Fibroblast of the aortic adventitia (primary cell): ENCODE measurements around the gene ATP6V0B. TPM values are rescaled to one million over a fixed set of nuclear protein-coding genes. Genes with fewer than 3 reads are reported as not detected.

ENCODE experiments used
- DNase-seq: peaks from one replicate; pipeline ENCODE4 v3.0.0-alpha.2; 2010; ENCODE audit warnings: low read depth
- H3K4me3 ChIP-seq: 2 replicates; pipeline ENCODE4 v1.5.1; 2011; ENCODE audit warnings: low read depth, mild to moderate bottlenecking, control low read depth, low read length, moderate library complexity
- CTCF ChIP-seq: IDR thresholded peaks from 2 replicates; pipeline ENCODE4 v1.5.1; 2011; ENCODE audit warnings: mild to moderate bottlenecking, low read length, control low read depth, inconsistent platforms; ENCODE audit not compliant: insufficient read depth
- total RNA-seq: library from RNA; depleted of rRNA; stranded (reverse); fragments of >200 nt; gene quantifications from 2 replicates; pipeline ENCODE4 v1.2.3, GENCODE V29; 2012; ENCODE audit warnings: low replicate concordance

Gene ATP6V0B
- total RNA-seq, 1 donor, result 53.1 TPM

GRCh38 chr1:43946236-43947060 is 28.3 kb upstream of the ATP6V0B start, which contains the start of gene IPO13:
Gene IPO13, plus strand, starts transcription at chr1:43946950. Its CDS starts 651 bp downstream, at chr1:43947601.
- peak within 1 kb of the TSS; percentile 96 for H3K4me3 ChIP-seq
- peak; percentile 93 for DNase-seq
- TF ChIP-seq CTCF, result peak; percentile 52

DNA sequence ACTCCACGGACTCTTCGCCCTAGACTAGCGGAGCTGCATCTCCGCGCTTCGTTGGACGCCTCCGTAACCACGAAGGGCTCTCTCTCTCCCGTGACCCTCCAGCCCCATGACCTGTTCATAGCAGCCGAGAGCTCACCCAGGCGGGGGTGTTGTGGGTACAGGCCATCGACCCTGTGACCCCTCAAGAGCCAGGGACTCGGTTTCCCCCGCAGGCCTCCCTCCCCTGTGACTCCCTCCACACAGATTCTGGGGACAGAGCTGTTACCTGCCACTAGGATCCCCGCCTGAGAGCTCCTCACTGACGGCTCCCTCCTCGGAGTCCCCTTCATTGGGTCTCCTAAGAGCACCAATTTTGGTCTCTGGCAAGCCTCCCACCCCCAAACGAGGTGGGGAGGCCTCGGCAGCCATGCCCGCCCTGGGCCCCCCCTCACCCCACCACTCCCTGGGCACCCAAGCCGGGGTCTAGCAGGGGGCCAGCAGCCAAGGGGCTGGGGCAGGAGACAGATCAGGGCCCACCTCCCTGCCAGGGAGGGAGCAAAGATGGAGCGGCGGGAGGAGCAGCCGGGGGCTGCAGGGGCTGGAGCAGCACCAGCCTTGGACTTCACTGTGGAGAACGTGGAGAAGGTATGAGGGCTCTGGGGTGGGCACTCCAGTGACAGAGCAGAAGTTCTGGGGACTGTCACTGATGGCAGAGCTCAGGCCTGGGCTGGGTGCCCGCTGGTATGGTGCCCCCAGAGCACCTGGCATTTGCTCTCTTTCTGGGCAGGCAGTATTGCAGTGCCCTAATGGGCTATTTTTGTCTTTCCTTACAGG is 27.5 kb upstream of the ATP6V0B start:
- H3K4me3 ChIP-seq, result peak overlapping the region; percentile 96
- DNase-seq, result no peak
- no peak for TF ChIP-seq CTCF

DNA sequence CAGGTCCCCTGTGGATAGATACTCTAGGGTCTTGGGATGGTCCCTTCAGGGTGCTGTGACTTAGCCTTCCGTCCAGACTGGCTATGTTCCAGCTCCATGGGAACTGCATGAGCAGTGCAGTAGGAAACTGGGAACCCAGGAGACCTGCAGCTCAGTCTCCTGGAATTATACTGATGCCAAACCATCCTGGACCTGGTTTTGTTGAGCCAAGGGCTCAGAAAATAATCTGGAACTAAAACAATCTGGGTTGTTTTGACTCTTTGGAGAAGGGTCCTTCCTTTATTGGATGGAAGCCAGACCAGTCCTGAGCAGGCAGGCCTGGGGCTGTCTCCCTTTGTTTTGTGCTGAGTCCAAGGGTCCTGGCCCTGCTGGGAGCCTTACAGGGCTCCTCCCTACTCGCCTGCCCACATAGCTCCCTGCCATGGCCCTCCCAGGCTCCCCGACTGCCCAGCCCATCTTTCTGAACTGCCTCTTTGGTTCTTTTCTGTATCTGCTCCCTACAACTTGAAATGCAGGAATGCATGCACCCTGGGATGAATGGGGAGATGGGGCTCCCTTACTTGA is 26.8 kb upstream of the ATP6V0B start:
- DNase-seq, result peak; percentile 17
- peak overlapping the region; percentile 96 for H3K4me3 ChIP-seq
- no peak for TF ChIP-seq CTCF

- TF ChIP-seq CTCF, result no peak
- no peak overlapping the region for H3K4me3 ChIP-seq
- no peak for DNase-seq
These were observed 25.1 kb upstream of the ATP6V0B start for GRCh38 chr1:43949678-43950077.

DNA sequence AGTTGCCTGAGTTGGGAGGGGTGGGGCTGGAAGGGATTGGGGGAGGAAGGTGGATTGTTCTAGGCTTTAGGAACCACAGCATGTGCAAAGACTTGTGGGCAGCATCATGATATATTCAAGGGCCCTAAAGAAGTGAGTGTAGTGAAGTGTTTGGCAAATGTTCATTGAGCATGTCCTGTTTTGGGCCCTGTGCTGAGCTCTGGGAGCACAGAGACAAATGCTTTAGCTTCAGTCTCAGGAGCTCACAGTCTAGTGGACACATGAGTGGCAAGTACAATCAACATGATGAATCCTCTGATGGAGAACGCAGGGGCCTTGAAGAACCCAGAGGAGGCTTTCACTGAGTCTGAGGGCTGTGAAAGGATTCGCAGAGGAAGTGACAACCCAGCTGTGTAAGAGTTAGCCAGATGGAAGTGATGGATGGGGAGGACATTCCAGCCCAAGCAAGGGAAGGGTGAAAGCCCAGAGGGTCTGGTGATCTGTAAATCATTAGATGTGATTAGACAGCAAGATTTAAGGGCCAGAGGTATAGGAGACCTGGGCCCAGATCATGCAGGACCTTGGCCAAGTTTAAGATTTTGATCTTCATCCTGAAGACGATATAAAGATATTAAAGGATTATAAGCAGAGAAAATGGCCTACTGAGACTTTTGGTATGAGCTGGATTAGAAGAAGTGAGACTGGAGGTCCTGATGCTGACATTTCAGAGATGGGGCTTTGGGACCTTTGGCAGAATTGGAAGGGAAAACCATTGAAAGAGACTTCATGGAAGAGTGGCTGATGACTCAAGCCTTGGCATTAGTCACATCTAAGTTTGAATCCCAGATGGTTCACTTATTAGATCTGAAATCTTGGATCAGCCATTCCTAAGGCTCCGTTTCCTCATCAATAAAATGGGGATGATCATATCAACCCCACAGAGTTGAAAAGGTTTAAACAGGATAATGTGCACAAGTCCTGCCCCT is 23.5 kb upstream of the ATP6V0B start:
- peak; percentile 18 for DNase-seq

More for the DNA sequence above, 23.5 kb upstream of the ATP6V0B start:
- no peak for TF ChIP-seq CTCF
- H3K4me3 ChIP-seq, result no peak overlapping the region
